ENCODE results near the gene TCF21. TPM values are rescaled to one million over a fixed set of nuclear protein-coding genes. Genes with fewer than 3 reads are reported as not detected.
"Not testable (repeated sequence)": the region's sequence is repeated elsewhere in the genome, so short reads cannot be mapped to it uniquely, and the experiment has no call there.

The TCF21 gene
- total RNA-seq, 3 donors from 2014 or later: 1.9 to 14.3 (median 9.6) TPM

- intact Hi-C loops (cut with DNase I, micrococcal nuclease): no loop called here
- ATAC-seq (peak; percentile 19), DNase-seq (no peak)
- Histone ChIP-seq H3K9me3 (no peaks in the 10 kb centered on the region), H3K36me3 (ENCODE audit: low read depth) (no peaks in the 10 kb centered on the region), H3K4me1 (ENCODE audit: low read depth) (no peaks in the 10 kb centered on the region), H3K4me3 (no peak overlapping the region)
- no peak for TF ChIP-seq CTCF (IDR thresholded peaks at IDR 0.05)
Observed at GRCh38 chr6:133854364-133855275, 34.3 kb upstream of the TCF21 start.

GRCh38 chr6:133855276-133855990, 33.5 kb upstream of the TCF21 start:
- no peak for ATAC-seq
- no peaks in the 10 kb centered on the region for H3K9me3 ChIP-seq
- no peaks in the 10 kb centered on the region for H3K36me3 ChIP-seq (ENCODE audit: low read depth)
- H3K4me3 ChIP-seq: no peak overlapping the region
- TF ChIP-seq CTCF (IDR thresholded peaks at IDR 0.05): no peak
- intact Hi-C loops (cut with DNase I, micrococcal nuclease): no loop called here
- no peaks in the 10 kb centered on the region for H3K4me1 ChIP-seq (ENCODE audit: low read depth)
- DNase-seq: no peak

GRCh38 chr6:133855991-133856370, 32.9 kb upstream of the TCF21 start:
- TF ChIP-seq CTCF (IDR thresholded peaks at IDR 0.05): no peak
- ATAC-seq (no peak), DNase-seq (no peak)
- Histone ChIP-seq H3K4me3 (no peak overlapping the region), H3K4me1 (ENCODE audit: low read depth) (no peaks in the 10 kb centered on the region), H3K36me3 (ENCODE audit: low read depth) (no peaks in the 10 kb centered on the region), H3K9me3 (no peaks in the 10 kb centered on the region)
- intact Hi-C loops (cut with DNase I, micrococcal nuclease): no loop called here

GRCh38 chr6:133856911-133857310, 32.0 kb upstream of the TCF21 start:
- intact Hi-C loops (cut with DNase I, micrococcal nuclease): no loop called here
- Histone ChIP-seq H3K9me3 (no peaks in the 10 kb centered on the region), H3K36me3 (ENCODE audit: low read depth) (no peaks in the 10 kb centered on the region), H3K4me3 (no peak overlapping the region), H3K4me1 (ENCODE audit: low read depth) (no peaks in the 10 kb centered on the region)
- no peak for DNase-seq
- no peak for ATAC-seq
- no peak for TF ChIP-seq CTCF (IDR thresholded peaks at IDR 0.05)

GRCh38 chr6:133857696-133858095, 31.2 kb upstream of the TCF21 start:
- Histone ChIP-seq H3K36me3 (ENCODE audit: low read depth) (no peaks in the 10 kb centered on the region), H3K9me3 (no peaks in the 10 kb centered on the region), H3K4me1 (ENCODE audit: low read depth) (no peaks in the 10 kb centered on the region), H3K4me3 (no peak overlapping the region)
- DNase-seq (no peak), ATAC-seq (no peak)
- no peak for TF ChIP-seq CTCF (IDR thresholded peaks at IDR 0.05)
- intact Hi-C loops (cut with DNase I, micrococcal nuclease): no loop called here

DNA sequence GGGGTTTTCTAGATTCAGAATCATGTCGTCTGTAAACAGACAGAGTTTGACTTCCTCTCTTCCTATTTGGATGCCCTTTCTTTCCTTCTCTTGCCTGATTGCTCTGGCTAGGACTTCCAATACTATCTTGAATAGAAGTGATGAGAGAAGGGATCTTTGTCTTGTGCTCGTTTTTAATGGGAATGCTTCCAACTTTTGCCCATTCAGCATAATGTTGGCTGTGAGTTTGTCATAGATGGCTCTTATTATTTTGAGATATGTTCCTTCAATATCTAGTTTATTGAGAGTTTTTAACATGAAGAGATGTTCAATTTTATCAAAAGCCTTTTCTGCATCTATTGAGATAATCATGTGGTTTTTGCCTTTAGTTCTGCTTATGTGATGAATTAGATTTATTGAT, 27.6 kb upstream of the TCF21 start:
- DNase-seq; intact Hi-C loops (cut with DNase I, micrococcal nuclease); H3K4me3 ChIP-seq; H3K36me3 ChIP-seq (ENCODE audit: low read depth); H3K9me3 ChIP-seq; ATAC-seq; H3K4me1 ChIP-seq (ENCODE audit: low read depth): not testable (repeated sequence)
